ENCODE data around the gene ZBTB45.
A peak's percentile ranks its signal among the peaks of the same experiment; 100 is the strongest.
"Not testable (repeated sequence)": the region's sequence is repeated elsewhere in the genome, so short reads cannot be mapped to it uniquely, and the experiment has no call there.

Gene ZBTB45

GRCh38 chr19:58474291-58474996 lies 45.2 kb downstream of the ZBTB45 start:
- no peak for DNase-seq

- no peak for DNase-seq
Measured at GRCh38 chr19:58473775-58474174, 45.8 kb downstream of the ZBTB45 start.

GRCh38 chr19:58471736-58472135 lies 47.9 kb downstream of the ZBTB45 start:
- no peak for DNase-seq

- DNase-seq, result not testable (repeated sequence)
Measured at GRCh38 chr19:58470837-58471543, 48.6 kb downstream of the ZBTB45 start.

GRCh38 chr19:58469241-58470013 lies 50.2 kb downstream of the ZBTB45 start:
- DNase-seq, result no peak

- DNase-seq, result no peak
Measured at GRCh38 chr19:58468216-58468839, 51.3 kb downstream of the ZBTB45 start.

GRCh38 chr19:58466760-58467589 lies 52.6 kb downstream of the ZBTB45 start, which contains the start of gene ZNF324:
TSS of gene ZNF324 (plus strand) at chr19:58467080. CDS start at chr19:58469186, 2,106 bp downstream.
- DNase-seq, result peak; percentile 96

GRCh38 chr19:58466089-58466759 lies 53.4 kb downstream of the ZBTB45 start:
- no peak for DNase-seq
